H9 (cell line): ENCODE measurements around the gene ERFE. TPM values are rescaled to one million over a fixed set of nuclear protein-coding genes. Genes with fewer than 3 reads are reported as not detected.

ENCODE experiments used
- DNase-seq: peaks from one replicate; pipeline ENCODE4 v3.0.0-alpha.2; 2017
- H2AFZ ChIP-seq: one replicate; pipeline ENCODE4 v1.6.1; 2013; ENCODE audit warnings: mild to moderate bottlenecking, low read length, control low read depth, moderate library complexity
- H2AK5ac ChIP-seq: 2 replicates; pipeline ENCODE4 v1.6.1; 2013; ENCODE audit warnings: low read length, control low read depth, mixed read lengths; ENCODE audit not compliant: insufficient read length
- H2BK120ac ChIP-seq: one replicate; pipeline ENCODE4 v1.6.1; 2013; ENCODE audit warnings: low read depth, mild to moderate bottlenecking, low read length, control low read depth, inconsistent platforms; ENCODE audit not compliant: poor library complexity, severe bottlenecking
- H2BK12ac ChIP-seq: 2 replicates; pipeline ENCODE4 v1.6.1; 2013; ENCODE audit warnings: low read length, control low read depth, mixed read lengths, low read depth; ENCODE audit not compliant: insufficient read length
- H2BK15ac ChIP-seq: 2 replicates; pipeline ENCODE4 v1.6.1; 2013; ENCODE audit warnings: low read depth, low read length, control low read depth
- H2BK20ac ChIP-seq: one replicate; pipeline ENCODE4 v1.6.1; 2013; ENCODE audit warnings: low read depth, mild to moderate bottlenecking, low read length, control low read depth, inconsistent platforms; ENCODE audit not compliant: poor library complexity, severe bottlenecking
- H2BK5ac ChIP-seq: 2 replicates; pipeline ENCODE4 v1.6.1; 2013; ENCODE audit warnings: low read length, control low read depth, mixed read lengths; ENCODE audit not compliant: insufficient read length
- H3K14ac ChIP-seq: 2 replicates; pipeline ENCODE4 v1.6.1; 2013; ENCODE audit warnings: low read length, control low read depth; ENCODE audit not compliant: insufficient read depth
- H3K18ac ChIP-seq: 2 replicates; pipeline ENCODE4 v1.6.1; 2013; ENCODE audit warnings: low read depth, mild to moderate bottlenecking, mixed read lengths, low read length, control low read depth; ENCODE audit not compliant: insufficient read length
- H3K23ac ChIP-seq: 2 replicates; pipeline ENCODE4 v1.6.1; 2013; ENCODE audit warnings: low read length, control low read depth, mixed read lengths, low read depth; ENCODE audit not compliant: insufficient read length
- H3K23me2 ChIP-seq: 2 replicates; pipeline ENCODE4 v1.6.1; 2013; ENCODE audit warnings: low read depth, mild to moderate bottlenecking, mixed read lengths, low read length, control low read depth; ENCODE audit not compliant: insufficient read length, poor library complexity, severe bottlenecking
- H3K27ac ChIP-seq: 2 replicates; pipeline ENCODE4 v1.5.1; 2013; ENCODE audit warnings: low read length, control low read depth, mixed read lengths, low read depth; ENCODE audit not compliant: insufficient read length
- H3K27me3 ChIP-seq: 2 replicates; pipeline ENCODE4 v1.6.1; 2013; ENCODE audit warnings: low read length, control low read depth, inconsistent platforms; ENCODE audit not compliant: insufficient read depth
- H3K4ac ChIP-seq: 2 replicates; pipeline ENCODE4 v1.6.1; 2013; ENCODE audit warnings: low read depth, mild to moderate bottlenecking, control low read depth, inconsistent platforms, low read length, moderate library complexity
- H3K4me1 ChIP-seq: 2 replicates; pipeline ENCODE4 v1.6.1; 2013; ENCODE audit warnings: low read length, control low read depth, inconsistent platforms; ENCODE audit not compliant: insufficient read depth
- H3K4me2 ChIP-seq: 2 replicates; pipeline ENCODE4 v1.6.1; 2013; ENCODE audit warnings: low read length, control low read depth, mixed read lengths; ENCODE audit not compliant: insufficient read length, insufficient read depth
- H3K56ac ChIP-seq: 2 replicates; pipeline ENCODE4 v1.6.1; 2013; ENCODE audit warnings: low read depth, mild to moderate bottlenecking, mixed read lengths, low read length, control low read depth; ENCODE audit not compliant: insufficient read length
- H3K79me1 ChIP-seq: 2 replicates; pipeline ENCODE4 v1.6.1; 2013; ENCODE audit warnings: low read depth, mild to moderate bottlenecking, moderate library complexity, low read length, control low read depth, inconsistent platforms; ENCODE audit not compliant: insufficient read depth, poor library complexity, severe bottlenecking
- H3K79me2 ChIP-seq: 2 replicates; pipeline ENCODE4 v1.6.1; 2013; ENCODE audit warnings: low read length, control low read depth, inconsistent platforms; ENCODE audit not compliant: insufficient read depth
- H3K9ac ChIP-seq: 2 replicates; pipeline ENCODE4 v1.6.1; 2013; ENCODE audit warnings: low read length, control low read depth, mixed read lengths; ENCODE audit not compliant: insufficient read length; ENCODE audit errors: extremely low read depth
- H3K9me3 ChIP-seq: one replicate; pipeline ENCODE4 v1.6.1; 2013; ENCODE audit warnings: low read depth, low read length, inconsistent platforms; ENCODE audit not compliant: control insufficient read depth
- H3T11ph ChIP-seq: one replicate; pipeline ENCODE4 v1.6.1; 2013; ENCODE audit warnings: mild to moderate bottlenecking, low read length, control low read depth, inconsistent platforms
- H4K20me1 ChIP-seq: one replicate; pipeline ENCODE4 v1.6.1; 2013; ENCODE audit not compliant: control insufficient read depth, insufficient read length, insufficient read depth
- H4K5ac ChIP-seq: 2 replicates; pipeline ENCODE4 v1.6.1; 2013; ENCODE audit warnings: low read depth, mild to moderate bottlenecking, mixed read lengths, low read length, control low read depth; ENCODE audit not compliant: insufficient read length
- H4K8ac ChIP-seq: replicated peaks from 2 replicates; pipeline ENCODE4 v1.6.1; 2013; ENCODE audit warnings: low read length, control low read depth, mixed read lengths, low read depth; ENCODE audit not compliant: insufficient read length
- H4K91ac ChIP-seq: 2 replicates; pipeline ENCODE4 v1.6.1; 2013; ENCODE audit warnings: low read depth, mild to moderate bottlenecking, moderate library complexity, mixed read lengths, low read length, control low read depth; ENCODE audit not compliant: insufficient read length
- H3K27ac Mint-ChIP-seq, 3 experiments: 2 replicates in 2 of 3; 3 replicates in 1 of 3; pipeline ENCODE4 v1.8.0; 2020 to 2021; ENCODE audit warnings: mixed read lengths in 3 of 3, mild to moderate bottlenecking in 1 of 3, moderate library complexity in 1 of 3
- H3K27me3 Mint-ChIP-seq: 2 replicates; pipeline ENCODE4 v1.8.0; 2021; ENCODE audit warnings: low read depth, mild to moderate bottlenecking, moderate library complexity, mixed read lengths
- H3K36me3 Mint-ChIP-seq, 3 experiments: 2 replicates in 2 of 3; 3 replicates in 1 of 3; pipeline ENCODE4 v1.8.0; 2020 to 2021; ENCODE audit warnings: low read depth in 3 of 3, mixed read lengths in 3 of 3; ENCODE audit not compliant: insufficient read depth in 1 of 3
- H3K4me1 Mint-ChIP-seq, 2 experiments: 2 replicates each; pipeline ENCODE4 v1.8.0; 2020; ENCODE audit warnings: mixed read lengths in 2 of 2
- H3K4me3 Mint-ChIP-seq, 2 experiments: 2 replicates in 1 of 2; 3 replicates in 1 of 2; pipeline ENCODE4 v1.8.0; 2020 to 2021; ENCODE audit warnings: mild to moderate bottlenecking in 2 of 2, mixed read lengths in 2 of 2, moderate library complexity in 1 of 2
- H3K9me3 Mint-ChIP-seq, 2 experiments: 2 replicates in 1 of 2; 3 replicates in 1 of 2; pipeline ENCODE4 v1.8.0; 2020; ENCODE audit warnings: mild to moderate bottlenecking in 2 of 2, mixed read lengths in 2 of 2, moderate library complexity in 1 of 2
- WGBS: extraction: QIAGEN DNeasy Blood & Tissue Kit; methylation state at CpG from one replicate; pipeline ENCODE4 v1.1.7; 2013; ENCODE audit warnings: missing lambda C conversion rate, low lambda C conversion rate, mixed read lengths; ENCODE audit not compliant: insufficient read length; ENCODE audit errors: extremely low coverage; 5-methylcytosine and 5-hydroxymethylcytosine counted together
- total RNA-seq: library from RNA; stranded (reverse); gene quantifications from 2 replicates; pipeline ENCODE4 v1.2.1, GENCODE V29; 2021
- TF ChIP-seq, protein P1 (sequence below): fragments of 200-600 bp; sonication (generic); conservative IDR thresholded peaks from 3 replicates; pipeline ENCODE4 v1.8.0; 2021; ENCODE audit warnings: antibody characterized with exemption, mild to moderate bottlenecking

ERFE gene
- total RNA-seq, 1 experiment from 2014 or later = 2.1 TPM

DNA sequence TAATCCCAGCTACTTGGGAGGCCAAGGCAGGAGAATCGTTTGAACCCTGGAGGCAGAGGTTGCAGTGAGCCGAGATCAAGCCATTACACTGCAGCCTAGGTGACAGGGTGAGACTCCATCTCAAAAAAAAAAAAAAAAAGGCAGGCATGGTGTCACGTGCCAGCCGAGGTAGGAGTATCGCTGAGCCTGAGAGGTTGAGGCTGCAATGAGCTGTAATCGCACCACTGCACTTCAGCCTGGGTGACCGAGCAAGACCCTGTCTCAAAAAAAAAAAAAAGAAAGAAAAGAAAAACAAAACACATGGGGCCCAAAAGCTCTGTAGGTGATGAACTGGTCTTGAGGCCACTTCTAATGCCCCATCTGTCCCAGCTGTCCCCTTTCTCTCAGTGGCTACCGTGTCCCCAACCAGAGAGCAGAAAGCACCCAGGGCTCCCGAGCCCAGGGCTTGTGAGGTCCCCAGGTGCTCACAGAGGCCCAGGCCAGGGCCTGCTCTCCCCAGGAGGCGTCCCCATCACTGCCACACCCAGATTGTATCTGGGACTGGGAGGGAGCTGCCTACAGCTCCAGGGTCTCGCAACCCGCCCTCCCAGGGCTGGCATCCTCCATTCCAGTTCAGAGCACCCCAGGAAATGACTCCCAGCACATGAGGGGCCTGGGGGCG lies 11.8 kb upstream of the ERFE start:
- DNase-seq = no peak
- H3K18ac ChIP-seq = no peak overlapping the region
- Mint-ChIP-seq H3K36me3 (no peaks in the 10 kb centered on the region), H3K4me1 (peaks cover 4 to 6% of the 10 kb centered on the region in 2 experiments), H3K27ac (no peak overlapping the region; a peak in 1 of 7 replicates), H3K27me3 (no peaks in the 10 kb centered on the region), H3K9me3 (no peaks in the 10 kb centered on the region), H3K4me3 (no peak overlapping the region)
- no peak overlapping the region for H4K91ac ChIP-seq
- H3K56ac ChIP-seq = no peak overlapping the region
- no peak overlapping the region for H4K8ac ChIP-seq
- H2BK15ac ChIP-seq = no peak overlapping the region
- TF ChIP-seq, protein P1, sequence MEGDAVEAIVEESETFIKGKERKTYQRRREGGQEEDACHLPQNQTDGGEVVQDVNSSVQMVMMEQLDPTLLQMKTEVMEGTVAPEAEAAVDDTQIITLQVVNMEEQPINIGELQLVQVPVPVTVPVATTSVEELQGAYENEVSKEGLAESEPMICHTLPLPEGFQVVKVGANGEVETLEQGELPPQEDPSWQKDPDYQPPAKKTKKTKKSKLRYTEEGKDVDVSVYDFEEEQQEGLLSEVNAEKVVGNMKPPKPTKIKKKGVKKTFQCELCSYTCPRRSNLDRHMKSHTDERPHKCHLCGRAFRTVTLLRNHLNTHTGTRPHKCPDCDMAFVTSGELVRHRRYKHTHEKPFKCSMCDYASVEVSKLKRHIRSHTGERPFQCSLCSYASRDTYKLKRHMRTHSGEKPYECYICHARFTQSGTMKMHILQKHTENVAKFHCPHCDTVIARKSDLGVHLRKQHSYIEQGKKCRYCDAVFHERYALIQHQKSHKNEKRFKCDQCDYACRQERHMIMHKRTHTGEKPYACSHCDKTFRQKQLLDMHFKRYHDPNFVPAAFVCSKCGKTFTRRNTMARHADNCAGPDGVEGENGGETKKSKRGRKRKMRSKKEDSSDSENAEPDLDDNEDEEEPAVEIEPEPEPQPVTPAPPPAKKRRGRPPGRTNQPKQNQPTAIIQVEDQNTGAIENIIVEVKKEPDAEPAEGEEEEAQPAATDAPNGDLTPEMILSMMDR = no peak
- H3K79me2 ChIP-seq = no peaks in the 10 kb centered on the region
- no peaks in the 10 kb centered on the region for H3K4me1 ChIP-seq
- no peak overlapping the region for H2AK5ac ChIP-seq
- no peaks in the 10 kb centered on the region for H3K23me2 ChIP-seq
- no peak overlapping the region for H3K4ac ChIP-seq
- no CpG with 5 or more reads among the region's 13 CpGs for WGBS
- no peak overlapping the region for H2BK12ac ChIP-seq
- no peaks in the 10 kb centered on the region for H3K79me1 ChIP-seq
- H3K27me3 ChIP-seq = no peaks in the 10 kb centered on the region
- H2BK5ac ChIP-seq = no peak overlapping the region
- H2BK20ac ChIP-seq = no peak overlapping the region
- H3K14ac ChIP-seq = no peak overlapping the region
- H3K9me3 ChIP-seq = no peaks in the 10 kb centered on the region
- no peaks in the 10 kb centered on the region for H4K20me1 ChIP-seq
- no peak overlapping the region for H3K27ac ChIP-seq
- no peak overlapping the region for H3T11ph ChIP-seq
- H3K23ac ChIP-seq = no peak overlapping the region
- H4K5ac ChIP-seq = no peak overlapping the region
- H2AFZ ChIP-seq = no peak overlapping the region
- no peak overlapping the region for H3K9ac ChIP-seq
- H3K4me2 ChIP-seq = no peak overlapping the region
- no peak overlapping the region for H2BK120ac ChIP-seq
